Measurements from ENCODE around the gene BEGAIN.

GRCh38 chr14:100587086-100587762, at the start of gene BEGAIN:
- TF ChIP-seq POLR2A (IDR thresholded peaks at IDR 0.05) (no peak), CTCF (IDR thresholded peaks at IDR 0.05) (no peak)

All from esophagus squamous epithelium (tissue), 4 donors.